Sigmoid colon (tissue), 4 donors: ENCODE measurements around the gene CCDC85C.

Experiments
- CTCF ChIP-seq, 4 experiments: fragments of 450-650 bp in 3 of 4; fragments of 200-600 bp in 1 of 4; IDR thresholded peaks; one replicate each; pipeline ENCODE4 v1.5.1; 2016 to 2019; ENCODE audit warnings: antibody characterized with exemption in 4 of 4, mild to moderate bottlenecking in 3 of 4, moderate library complexity in 2 of 4
- EP300 ChIP-seq, 4 donors: sonication (generic); formaldehyde crosslinking; IDR thresholded peaks; one replicate each; pipeline ENCODE4 v1.6.1; 2017; ENCODE audit warnings: antibody characterized with exemption in 4 of 4
- POLR2A ChIP-seq, 2 donors: fragments of 450-650 bp; IDR thresholded peaks; one replicate each; pipeline ENCODE4 v1.6.1; 2016; ENCODE audit warnings: antibody characterized with exemption in 2 of 2, mild to moderate bottlenecking in 2 of 2, moderate library complexity in 2 of 2

DNA sequence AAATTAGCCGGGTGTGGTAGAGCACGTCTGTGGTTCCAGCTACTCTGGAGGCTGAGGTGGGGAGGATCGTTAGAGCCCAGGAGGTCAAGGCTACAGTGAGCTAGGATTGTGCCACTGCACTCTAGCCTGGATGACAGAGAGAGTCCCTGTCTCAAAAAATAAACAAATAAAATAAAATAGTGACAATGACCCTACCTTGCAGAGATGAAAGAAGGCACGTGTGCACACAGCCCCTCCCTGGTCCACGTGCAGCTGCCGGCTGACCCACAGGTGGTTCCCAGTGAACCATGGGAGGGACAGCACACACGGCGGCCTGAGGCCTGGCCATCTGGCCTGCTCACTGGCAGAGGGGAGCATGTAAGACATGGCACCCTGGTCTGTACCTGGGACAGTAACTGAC, 45.6 kb upstream of the CCDC85C start:
- no peak for TF ChIP-seq CTCF (IDR thresholded peaks at IDR 0.05)
- TF ChIP-seq EP300 (IDR thresholded peaks at IDR 0.05): no peak
- TF ChIP-seq POLR2A (IDR thresholded peaks at IDR 0.05): no peak
